Daoy (cell line): ENCODE measurements around the gene LSS. TPM values are rescaled to one million over a fixed set of nuclear protein-coding genes. Genes with fewer than 3 reads are reported as not detected.

Experiments used
- DNase-seq: peaks from one replicate; pipeline ENCODE4 v3.0.0-alpha.2; 2015; ENCODE audit warnings: low read depth
- total RNA-seq: library from RNA; depleted of rRNA; stranded (reverse); fragments of >200 nt; shearing (Covaris generic); gene quantifications from 2 replicates; pipeline ENCODE4 v1.2.3, GENCODE V29; 2014; rRNA removed

LSS gene
- total RNA-seq: 21.8 and 25.3 TPM in 2 replicates

DNA sequence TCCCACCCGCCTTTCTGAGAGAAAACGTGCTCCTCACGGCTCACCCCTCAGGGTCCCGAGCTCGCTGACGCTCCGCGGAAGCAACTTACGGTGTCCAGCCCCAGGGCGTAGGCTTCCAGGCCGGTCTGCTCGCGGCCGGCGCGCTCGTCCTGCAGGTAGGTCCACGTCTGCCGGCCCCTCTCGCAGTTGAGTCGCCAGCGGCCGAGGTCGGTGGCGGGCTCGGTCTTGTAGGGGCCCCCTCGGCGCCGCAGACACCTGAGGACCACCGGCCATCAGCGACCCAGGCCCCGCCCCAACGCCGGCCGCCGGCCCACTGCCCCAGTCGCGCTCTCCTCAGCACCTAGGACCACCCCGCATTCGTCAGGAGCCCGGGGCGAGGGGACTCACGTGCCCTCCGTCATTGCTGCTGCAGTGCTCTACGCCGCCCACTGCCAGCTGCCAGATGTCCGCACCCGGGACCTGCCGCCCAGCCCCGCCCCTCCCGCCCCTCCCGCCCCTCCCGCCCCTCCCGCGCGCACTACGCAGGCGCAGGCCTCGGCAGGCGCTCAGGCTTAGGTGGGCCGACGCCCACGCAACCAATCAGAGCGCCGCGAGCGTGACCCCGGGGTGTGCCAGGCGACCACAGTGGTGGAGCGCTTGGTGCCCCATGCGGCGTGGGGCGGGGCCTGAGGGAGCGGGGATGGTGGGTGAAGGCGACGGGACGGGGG lies at the start of gene LSS:
Gene LSS, minus strand, starts transcription at position 430 of the 707 bp plus-strand sequence. Its CDS starts 29 bp downstream, at position 401.
- peak; percentile 100 for DNase-seq

DNA sequence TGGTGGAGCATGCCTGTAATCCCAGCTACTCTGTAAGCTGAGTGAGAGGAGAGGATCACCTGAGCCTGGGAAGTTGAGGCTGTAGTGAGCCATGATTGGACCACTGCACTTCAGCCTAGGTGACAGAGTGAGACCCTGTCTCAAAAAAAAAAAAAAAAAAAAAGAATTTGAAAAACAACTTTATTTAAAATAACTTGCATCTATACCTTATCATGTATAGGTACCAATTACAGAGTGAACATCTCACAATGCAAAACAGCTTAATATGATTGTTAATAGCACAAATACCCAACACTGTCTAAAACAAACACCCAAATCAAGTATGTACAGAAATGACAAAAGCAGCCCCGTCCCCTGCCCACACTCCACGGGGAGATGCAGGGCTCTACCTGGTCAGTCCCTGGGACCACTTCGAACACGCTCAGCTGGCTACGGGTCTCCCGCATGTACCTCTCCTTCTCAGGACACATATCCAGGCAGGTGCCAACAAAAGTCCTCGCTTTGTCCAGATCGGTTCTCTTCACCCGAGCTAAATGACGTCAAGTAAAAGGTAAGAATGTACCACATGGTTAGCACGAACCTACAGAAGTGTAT lies 46.3 kb upstream of the LSS start:
- no peak for DNase-seq

DNA sequence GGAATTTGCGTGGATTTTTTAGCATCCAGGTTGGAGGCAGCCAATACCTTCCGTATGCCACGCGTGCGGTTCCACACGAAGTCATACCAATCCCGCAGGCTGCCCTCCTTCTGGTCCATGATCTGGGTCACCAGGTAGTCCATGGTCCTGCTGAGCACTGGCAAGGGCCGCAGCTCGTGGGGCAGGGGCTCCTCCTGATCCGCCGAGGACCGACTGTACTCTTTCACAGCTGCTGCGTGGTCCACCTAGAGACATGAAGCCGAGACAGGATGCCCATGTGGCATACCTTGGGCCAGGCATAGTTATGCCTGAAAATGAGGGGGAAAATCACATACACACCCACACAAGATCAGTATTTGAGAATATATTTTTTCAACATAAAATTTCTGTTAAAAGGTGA lies 44.8 kb upstream of the LSS start:
- DNase-seq: no peak

DNA sequence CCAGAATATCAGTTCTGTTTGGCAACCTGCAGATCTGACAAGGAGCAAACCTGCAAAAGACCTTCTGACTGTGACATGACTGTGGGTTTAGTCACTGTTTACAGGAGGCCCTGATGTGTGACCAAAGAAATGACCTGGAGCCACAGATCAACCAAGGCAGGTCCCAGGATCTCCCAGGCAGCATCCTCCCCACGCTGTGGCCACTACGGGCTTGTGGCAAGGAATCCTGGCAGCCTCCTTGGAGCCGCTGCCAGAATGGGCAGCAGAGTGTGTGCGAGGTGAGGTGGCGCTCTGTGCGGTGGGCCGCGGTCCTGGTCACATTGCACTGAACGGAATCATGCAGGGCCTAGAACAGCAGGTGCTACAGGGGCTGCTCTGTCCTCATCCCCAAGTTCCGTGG lies 40.9 kb upstream of the LSS start:
- DNase-seq: no peak

DNA sequence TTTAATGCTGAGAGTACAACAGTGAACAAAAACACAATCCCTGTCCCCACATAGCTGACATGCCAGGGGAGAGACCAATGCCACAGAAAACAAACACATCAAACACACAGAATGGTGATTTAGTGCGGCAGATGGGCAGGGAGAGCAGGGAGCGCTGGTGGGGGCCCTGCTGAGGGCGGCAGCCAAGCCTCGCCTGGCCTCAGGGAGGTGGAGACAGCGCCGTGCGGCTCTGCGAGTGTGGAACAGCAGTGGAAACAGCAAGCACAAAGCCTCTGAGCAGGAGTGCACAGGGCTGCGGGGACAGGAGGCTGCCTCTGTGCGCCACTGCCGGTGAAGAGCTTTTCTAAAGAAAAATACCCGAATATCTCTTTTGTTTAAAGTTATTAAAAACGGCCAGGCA lies 39.8 kb upstream of the LSS start:
- no peak for DNase-seq

DNA sequence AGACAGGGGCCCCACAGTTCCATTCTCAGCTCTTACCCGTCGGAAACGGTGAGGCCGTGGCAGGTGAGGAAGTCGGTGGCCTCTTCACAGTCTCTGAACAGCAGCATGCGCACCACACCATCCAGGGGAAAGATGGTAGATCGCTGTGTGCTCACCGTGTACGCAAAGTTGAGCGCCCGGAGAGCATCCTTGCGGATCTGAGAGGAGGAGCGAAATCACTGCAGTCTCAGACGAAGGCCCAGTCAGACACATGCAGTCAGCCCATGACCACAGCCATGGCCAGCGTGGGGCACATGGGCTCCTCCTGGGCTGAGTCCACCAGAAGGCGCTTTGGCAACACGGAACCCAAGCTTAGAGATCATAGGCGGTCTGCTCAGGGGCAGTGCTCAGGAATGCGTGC lies 38.4 kb upstream of the LSS start:
- no peak for DNase-seq

DNA sequence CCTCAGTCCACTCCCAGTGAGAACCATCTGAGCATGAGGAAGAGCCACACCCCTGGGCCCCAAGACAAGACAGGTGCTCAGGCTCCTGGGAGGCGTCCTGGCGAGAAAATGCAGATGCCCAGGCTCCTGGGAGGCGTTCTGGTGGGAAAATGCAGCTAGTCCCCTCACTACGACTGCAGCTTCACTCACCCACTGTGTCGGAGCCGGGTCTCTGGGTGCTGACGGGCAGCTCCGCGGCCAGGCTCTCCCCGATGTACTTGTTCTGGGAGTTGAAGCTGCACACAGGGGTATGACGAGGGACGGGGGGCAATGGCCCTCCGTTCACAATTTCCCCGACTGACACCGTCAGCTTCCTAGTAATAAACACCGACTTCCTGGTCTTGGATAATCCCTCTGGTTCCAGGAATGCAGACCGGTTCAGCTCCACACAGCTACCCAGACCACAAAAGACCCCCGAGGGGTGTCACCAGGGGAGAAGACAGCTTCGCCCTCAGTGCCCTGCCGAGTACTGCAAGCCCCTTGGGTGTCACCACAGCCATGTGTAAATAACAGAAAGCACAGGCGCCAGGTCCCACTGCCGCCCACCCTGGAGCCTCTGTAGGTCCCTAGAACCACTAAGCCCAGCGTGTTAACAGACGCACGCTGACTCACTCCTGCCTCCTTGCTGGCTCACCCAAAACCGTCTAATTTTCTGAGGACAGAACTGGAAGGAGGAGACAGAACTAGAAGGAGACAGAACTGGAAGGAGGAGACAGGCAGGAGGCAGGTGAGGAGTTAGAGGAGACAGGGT lies 37.4 kb upstream of the LSS start:
- no peak for DNase-seq

DNA sequence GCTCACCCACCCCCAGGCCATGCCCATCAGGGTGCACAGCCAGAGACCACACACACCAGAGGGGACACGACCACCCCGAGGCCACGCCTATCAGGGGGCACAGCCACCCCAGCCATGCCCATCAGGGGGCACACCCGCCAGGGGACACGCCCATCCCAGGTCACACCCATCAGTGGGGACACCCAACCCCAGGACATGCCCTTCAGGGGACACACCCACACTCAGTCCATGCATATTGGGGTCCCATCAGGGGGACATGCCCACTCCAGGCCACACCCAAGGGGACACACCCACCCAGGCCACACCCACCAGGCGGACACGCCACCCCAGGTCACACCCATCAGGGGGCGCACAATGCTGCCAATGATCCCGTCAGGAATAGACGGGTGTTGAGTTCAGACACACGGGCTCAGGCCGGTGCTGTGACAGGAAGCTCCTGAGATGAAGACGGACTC lies 36.1 kb upstream of the LSS start:
- no peak for DNase-seq

DNA sequence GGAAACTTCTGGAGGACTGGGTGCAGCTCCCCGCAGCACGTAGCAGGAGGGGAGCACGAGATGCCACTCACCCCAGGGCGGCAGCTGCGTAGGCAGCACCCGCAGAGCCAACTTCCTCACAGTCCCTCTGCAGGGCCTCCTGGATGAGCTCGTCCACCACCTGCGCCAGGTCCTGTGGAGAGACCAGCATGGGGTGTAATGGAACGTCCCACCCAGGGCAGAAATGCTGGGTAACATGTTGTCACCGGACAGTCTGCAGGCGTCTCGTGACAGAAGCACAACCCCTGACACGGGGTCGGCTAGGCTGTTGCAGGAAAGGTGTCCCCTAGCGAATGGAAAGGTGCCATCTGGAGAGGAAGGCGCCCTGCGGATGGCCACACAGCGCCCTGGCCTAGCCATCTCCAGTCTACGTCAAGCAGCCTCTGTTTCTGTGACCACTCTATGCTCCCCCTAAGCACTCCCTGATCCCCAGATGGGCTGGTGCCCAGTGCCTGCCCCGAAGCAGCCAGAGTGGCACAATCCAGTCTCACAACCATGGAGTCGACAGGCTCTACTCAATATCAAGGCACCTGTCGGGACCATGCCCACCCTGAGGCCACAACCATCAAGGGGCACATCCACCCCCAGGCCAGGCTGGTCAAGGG lies 35.6 kb upstream of the LSS start:
- no peak for DNase-seq

DNA sequence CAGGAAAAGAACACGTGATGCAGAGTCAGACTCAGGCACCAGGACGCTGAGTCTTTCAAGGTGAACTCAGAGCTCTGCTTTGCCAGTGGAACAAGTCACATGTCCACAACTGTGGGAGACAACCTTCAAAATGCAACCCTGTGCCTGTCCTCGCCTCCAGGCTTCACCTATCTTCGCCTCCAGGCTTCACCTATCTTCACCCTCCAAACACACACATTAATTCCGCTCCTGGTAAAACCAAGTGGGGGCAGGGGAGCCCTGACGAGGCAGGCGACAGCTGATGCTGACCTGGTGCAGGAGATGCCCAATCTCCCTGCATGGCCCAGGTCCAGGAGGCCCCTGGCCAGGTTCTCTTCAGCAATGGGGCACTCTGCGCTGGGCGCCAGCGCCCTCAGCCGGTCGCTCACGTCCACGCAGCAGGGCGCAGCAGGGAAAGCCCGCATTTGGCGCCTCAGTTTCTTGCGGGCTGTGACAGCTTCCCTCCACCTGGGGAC lies 28.0 kb upstream of the LSS start:
- no peak for DNase-seq

DNA sequence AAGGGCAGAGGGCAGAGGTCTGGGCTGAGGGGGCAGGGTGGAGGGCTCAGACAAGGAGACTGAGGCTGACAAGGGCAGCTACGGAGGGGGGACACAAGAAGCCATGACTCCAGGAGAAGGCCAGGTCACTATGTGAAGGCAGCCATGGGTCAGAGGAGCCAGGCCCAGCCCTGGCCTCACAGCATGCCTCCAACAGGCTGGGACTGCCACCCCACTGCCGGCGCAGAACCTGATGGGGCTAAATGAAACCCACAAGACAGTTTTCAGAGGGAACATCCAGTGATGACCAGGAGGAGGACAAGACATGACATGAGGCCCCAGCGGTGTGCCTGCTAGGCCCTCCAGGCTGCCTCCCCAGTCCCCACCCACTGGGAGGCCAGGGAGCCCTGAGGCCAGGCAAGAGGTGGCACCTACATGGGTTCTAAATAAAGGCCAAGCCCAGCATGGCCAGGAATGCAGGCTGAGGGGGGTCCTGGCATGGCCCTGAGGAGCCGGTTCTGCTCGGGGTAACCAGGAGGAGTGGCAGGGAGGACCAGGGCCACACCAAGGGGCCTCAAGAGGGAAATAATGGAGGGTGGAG lies 27.3 kb upstream of the LSS start:
- no peak for DNase-seq

DNA sequence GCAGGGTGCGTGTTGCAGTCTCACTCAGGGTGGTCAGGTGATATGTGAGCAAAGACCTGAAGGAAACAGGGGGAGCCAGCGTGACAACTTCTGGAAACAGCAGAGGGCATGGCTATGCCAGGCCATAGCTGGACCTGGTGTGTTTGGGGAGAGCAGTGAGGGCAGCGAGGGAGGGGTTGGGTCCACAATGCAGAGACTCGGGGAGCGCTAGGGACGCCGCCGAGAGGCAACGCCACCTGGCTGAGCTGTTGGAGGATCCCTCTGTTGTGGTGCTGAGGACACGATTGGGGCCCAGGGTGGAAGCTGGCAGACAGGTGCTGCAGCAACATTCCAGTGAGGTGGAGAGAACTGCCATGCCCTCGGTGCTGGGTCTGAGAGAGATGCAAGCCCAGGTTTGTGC lies 26.6 kb upstream of the LSS start:
- no peak for DNase-seq

DNA sequence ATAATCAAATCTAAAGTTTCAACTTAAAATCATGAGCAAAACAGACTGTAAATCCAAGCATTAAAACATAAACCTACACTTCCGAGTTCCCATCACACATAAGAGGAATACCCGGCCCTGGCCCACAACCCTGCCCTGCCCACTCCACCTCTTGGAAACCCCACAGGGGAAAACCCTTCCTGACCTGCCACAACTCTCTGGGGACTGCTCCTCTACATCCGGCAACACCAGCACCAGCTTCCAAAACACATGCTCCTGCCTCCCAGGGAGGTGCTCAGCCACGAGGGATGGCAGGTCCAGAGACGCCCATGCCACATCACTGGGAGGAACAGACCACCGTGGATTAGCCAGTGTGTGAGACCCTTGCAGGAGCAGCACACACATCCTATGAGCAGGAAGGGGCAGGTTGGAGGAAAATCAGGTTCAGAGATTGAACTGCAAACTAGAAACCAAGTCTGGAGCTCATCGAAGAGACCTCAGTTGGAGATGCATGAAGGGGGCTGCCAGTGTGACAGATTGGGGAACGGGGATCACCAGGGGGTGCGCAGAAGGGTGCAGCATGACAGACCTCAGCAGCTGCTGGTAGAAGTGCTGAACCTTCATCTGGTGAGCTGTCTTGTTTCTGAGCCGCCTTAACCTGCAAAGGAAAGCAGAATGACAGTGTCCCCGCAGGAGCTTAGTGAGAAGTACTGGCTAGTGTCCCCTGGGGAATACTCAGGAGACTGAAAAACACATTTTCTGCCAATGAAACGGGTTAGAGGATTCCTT lies 25.8 kb upstream of the LSS start:
- no peak for DNase-seq

DNA sequence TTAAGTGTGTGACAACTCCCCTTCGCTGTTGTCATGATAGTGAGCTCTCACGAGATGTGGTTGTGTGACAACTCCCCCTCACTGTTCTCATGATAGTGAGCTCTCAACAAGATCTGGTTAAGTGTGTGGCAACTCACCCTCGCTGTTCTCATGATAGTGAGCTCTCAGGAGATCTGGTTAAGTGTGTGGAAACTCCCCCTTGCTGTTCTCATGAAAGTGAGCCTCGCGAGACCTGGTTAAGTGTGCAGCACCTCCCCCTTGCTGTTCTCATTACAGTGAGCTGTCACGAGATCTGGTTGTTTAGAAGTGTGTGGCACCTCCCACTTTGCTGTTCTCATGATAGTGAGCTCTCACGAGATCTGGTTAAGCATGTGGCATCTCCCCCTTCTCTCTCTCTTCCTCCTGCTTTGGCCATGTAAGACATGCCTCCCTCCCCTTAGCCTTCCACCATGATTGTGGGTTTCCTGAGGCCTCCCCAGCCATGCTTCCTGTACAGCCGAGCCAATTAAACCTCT lies 25.1 kb upstream of the LSS start:
- DNase-seq: no peak

DNA sequence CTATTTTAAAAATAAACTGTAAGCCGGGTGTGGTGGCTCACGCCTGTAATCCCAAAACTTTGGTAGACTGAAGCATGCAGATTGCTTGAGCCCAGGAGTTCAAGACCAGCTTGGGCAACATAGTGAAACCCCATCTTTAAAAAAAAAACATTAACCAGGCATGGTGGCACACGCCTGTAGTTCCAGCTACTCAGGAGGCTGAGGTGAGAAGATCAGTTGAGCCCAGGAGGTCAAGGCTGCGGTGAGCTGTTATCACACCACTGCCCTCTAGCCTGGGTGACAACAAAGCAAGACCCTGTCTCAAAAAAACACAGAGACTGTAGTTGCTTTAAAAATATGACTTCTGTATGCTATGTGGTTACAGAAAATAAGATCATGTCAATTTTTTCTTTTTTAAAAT lies 24.3 kb upstream of the LSS start:
- no peak for DNase-seq

DNA sequence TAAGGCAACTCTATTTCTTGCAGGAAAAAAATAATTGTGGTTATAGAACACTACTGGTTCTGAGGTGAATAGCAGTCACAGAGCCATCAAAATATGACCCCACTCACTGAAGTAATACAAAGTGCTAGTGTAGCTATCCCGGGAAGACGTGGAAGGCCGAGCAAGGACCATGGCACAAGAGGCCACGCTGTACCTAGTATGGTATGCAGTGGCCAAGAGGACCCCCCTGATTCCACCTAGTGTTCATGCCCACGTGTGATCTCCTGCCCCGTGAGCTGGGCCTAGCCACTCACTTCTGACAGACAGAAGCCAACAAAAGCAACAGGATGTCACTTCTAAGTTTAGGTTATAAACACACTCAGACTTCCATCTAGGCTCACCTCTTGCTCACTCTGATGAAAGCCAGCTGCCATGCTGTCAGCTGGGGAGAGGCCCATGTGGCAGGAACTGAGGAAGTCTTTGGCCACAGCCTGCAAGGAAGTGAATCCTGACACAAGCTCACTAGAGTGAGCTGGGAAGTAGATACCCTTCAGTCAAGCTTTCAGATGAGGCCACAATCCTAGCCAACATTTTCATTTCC lies 21.7 kb upstream of the LSS start:
- no peak for DNase-seq

DNA sequence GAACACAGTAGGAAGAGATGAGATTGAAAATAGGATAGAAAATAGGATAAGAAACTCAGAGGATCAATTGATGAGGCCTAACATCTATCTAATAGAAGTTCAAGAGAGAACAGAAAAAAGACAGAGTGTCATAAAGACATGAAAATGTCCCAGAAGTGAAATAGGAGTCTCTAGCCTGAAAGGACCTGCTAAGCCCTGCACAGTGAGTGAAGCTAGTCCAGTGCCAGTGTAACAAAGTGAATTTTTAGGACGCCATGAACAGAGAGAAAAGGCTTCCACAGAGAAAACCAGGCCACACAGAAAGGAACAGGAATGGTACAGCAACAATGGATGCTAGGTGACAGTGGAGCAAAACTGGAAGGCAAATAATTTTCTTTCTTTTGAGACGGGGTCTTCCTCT lies 20.3 kb upstream of the LSS start:
- no peak for DNase-seq

DNA sequence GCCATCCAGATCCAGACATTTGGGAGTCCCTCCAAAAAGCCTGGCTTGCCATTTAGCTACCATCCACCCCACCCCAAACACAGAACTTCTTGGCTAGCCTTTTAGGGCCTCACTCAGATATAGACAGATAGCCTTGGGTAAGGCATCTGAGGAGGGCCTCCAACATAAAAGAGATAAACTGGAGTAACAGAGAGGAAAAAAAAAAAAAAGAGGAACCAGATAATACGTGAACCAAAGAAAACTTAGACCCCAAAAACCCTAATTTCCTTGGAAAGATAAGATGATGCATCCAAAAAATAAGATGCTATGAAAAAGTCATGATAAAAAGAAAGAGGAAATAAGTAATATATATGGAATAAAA lies 19.8 kb upstream of the LSS start:
- DNase-seq: no peak

DNA sequence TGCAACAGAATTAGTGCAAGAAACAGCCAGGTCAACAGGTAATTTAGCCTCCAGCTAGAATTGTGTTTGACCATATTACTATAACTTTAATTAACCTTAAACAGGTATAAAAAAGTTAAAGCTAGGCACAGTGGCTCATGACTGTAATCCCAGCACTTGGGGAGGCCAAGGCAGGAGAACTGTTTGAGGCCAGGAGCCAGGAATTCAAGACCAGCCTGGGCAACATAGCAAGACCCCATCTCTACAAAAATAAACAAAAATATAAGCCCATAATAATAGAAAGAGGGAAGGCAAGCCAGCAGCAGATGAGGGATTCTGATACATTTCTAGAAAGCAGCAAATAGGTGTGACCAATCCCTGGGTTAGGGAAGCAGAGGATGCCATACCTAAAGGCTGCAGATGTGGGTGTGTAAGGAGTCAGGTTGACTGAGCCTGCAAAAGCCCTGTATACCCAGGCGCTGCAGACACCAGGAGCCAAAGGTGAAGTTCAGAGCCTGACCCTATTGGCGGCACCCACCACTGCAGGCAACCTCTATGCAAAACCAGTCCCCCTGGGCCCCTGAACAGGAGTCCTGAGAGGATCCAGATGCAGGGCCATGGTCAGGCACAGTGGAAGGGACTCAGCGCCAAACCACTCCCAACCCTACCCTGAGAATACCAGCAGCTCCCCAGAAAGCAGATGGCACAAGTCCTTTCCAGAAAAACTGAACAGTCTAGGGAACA lies 19.3 kb upstream of the LSS start:
- no peak for DNase-seq

DNA sequence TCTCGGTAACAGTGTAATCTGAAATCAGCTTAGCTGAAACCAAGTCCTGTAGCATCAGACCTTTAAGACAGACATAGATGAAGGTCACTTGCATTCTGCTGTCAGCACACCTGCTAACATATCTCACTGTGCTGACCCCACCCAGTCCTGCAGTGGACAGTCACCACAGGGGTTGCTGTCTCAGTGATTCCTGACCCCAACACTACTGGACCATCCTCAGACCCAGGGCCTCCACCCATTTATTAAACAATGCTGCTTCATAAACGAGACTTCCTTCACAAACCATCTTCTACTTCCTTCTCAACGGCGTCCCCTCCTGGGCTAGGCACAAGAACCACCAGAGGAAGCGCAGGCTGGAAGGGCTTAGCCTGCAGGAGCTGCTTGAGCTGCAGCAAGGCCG lies 17.8 kb upstream of the LSS start:
- no peak for DNase-seq
